K562 (cell line): ENCODE data around the gene ODAD4. TPM values are rescaled to one million over a fixed set of nuclear protein-coding genes. Genes with fewer than 3 reads are reported as not detected.

Experiments used
- LCOR ChIP-seq: sonication (generic); formaldehyde crosslinking; IDR thresholded peaks from 2 replicates; pipeline ENCODE4 v1.8.0; 2022; ENCODE audit warnings: mild to moderate bottlenecking, missing genetic modification reagents
- MYNN ChIP-seq, 2 experiments: sonication (generic); formaldehyde crosslinking in 1 of 2; IDR thresholded peaks; 2 replicates each; pipeline versions ENCODE4 v1.5.0 to v1.6.1; 2016 to 2020; ENCODE audit warnings: antibody characterized with exemption in 1 of 2, missing genetic modification reagents in 1 of 2
- NFATC3 ChIP-seq: fragments of 450-650 bp; IDR thresholded peaks from 2 replicates; pipeline ENCODE4 v1.6.1; 2017; ENCODE audit warnings: mild to moderate bottlenecking
- OTX1 ChIP-seq: fragments of 450-650 bp; formaldehyde crosslinking; IDR thresholded peaks from 2 replicates; pipeline ENCODE4 v1.4.0; 2022; ENCODE audit warnings: mild to moderate bottlenecking
- SUPT5H ChIP-seq: fragments of 450-650 bp; IDR thresholded peaks from 2 replicates; pipeline ENCODE4 v1.6.1; 2016
- ZNF274 ChIP-seq: IDR thresholded peaks from 2 replicates; pipeline ENCODE4 v1.6.1; 2011; ENCODE audit warnings: low read depth, mild to moderate bottlenecking, low read length, moderate library complexity, borderline replicate concordance
- polyA plus RNA-seq, 8 experiments: library from polyadenylated mRNA; depleted of rRNA in 4 of 8; stranded (reverse) in 5 of 8; unstranded in 3 of 8; fragments of >200 nt; fragmentation: Nextera tagmentation in 2 of 8; fragmentation: Illumina TruSeq in 1 of 8; extraction: Ambion mirVana in 2 of 8; extraction: Trizol in 1 of 8; gene quantifications; 2 replicates each; pipeline versions ENCODE4 v1.2.1 to v1.2.3, GENCODE V29; 2011 to 2014; ENCODE audit warnings: inconsistent platforms in 1 of 8, missing spikeins in 1 of 8
- total RNA-seq, 7 experiments: library from RNA; depleted of rRNA in 6 of 7; stranded (reverse); fragments of >200 nt in 6 of 7; fragmentation: Illumina TruSeq in 2 of 7; extraction: Trizol in 2 of 7; gene quantifications; 2 replicates each; pipeline versions ENCODE4 v1.2.1 to v1.2.3, GENCODE V29; 2011 to 2021; ENCODE audit warnings: low replicate concordance in 1 of 7
- TF ChIP-seq, protein P1 (sequence below), 2 experiments: fragments of 450-650 bp in 1 of 2; sonication (generic) in 1 of 2; formaldehyde crosslinking in 1 of 2; IDR thresholded peaks; 2 replicates each; pipeline versions ENCODE4 v1.7.1 to v1.9.0; 2016 to 2022; ENCODE audit warnings: inconsistent platforms in 1 of 2, mild to moderate bottlenecking in 1 of 2, missing genetic modification reagents in 1 of 2
- TF ChIP-seq, protein P2 (sequence below): sonication (generic); formaldehyde crosslinking; IDR thresholded peaks from 2 replicates; pipeline ENCODE4 v1.8.0; 2022; ENCODE audit warnings: mild to moderate bottlenecking, missing genetic modification reagents
- TF ChIP-seq, protein P3 (sequence below): sonication (generic); formaldehyde crosslinking; IDR thresholded peaks from 2 replicates; pipeline ENCODE4 v1.8.0; 2023; ENCODE audit warnings: mild to moderate bottlenecking, missing genetic modification reagents
- TF ChIP-seq, protein P4 (sequence below): fragments of 250-450 bp; sonication (Bioruptor Pico); IDR thresholded peaks from 2 replicates; pipeline ENCODE4 v1.8.0; 2021; ENCODE audit warnings: moderate library complexity, mild to moderate bottlenecking, inconsistent platforms

The ODAD4 gene
- total and polyA plus RNA-seq, 9 of the 15 experiments (the other 6 are each of a cell fraction or from before 2014, with no cell fraction given) = 0.09 to 0.98 (median 0.51) TPM

DNA sequence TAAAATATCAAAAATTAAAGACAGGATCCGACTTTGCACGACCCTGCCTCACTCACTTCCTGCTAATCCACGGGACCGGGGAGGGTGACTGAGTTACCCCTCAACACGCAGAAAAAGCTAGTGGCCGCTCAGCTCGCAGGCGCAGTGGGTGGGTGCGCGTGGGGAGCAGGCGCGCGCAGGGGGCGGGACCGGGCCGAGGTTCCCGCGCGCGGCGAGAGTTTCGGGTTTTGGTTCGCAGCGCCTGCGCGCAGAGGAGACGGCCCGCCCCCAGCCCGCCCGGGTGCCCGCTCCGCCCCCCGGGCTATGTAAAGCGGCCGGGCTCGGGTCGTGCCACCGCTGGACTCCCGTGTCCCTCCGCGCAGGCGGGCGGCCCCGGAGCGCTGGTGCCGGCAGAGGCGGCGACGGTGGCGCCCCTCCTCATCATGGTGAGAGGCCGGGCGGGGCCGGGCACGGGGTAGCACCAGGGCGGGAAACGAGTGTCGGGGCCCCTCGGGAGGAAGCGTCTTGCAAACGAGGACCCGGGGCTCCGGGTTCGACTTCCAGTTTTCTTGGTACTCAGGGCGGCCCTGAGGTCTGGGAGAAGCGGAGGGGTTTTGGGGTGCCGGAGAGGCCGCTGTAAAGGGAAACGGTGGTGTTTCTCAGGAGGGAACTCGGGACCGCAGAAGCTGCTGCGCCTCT lies 36.2 kb downstream of the ODAD4 start, which contains the start of gene CNP (continued):
- TF ChIP-seq, protein P1, sequence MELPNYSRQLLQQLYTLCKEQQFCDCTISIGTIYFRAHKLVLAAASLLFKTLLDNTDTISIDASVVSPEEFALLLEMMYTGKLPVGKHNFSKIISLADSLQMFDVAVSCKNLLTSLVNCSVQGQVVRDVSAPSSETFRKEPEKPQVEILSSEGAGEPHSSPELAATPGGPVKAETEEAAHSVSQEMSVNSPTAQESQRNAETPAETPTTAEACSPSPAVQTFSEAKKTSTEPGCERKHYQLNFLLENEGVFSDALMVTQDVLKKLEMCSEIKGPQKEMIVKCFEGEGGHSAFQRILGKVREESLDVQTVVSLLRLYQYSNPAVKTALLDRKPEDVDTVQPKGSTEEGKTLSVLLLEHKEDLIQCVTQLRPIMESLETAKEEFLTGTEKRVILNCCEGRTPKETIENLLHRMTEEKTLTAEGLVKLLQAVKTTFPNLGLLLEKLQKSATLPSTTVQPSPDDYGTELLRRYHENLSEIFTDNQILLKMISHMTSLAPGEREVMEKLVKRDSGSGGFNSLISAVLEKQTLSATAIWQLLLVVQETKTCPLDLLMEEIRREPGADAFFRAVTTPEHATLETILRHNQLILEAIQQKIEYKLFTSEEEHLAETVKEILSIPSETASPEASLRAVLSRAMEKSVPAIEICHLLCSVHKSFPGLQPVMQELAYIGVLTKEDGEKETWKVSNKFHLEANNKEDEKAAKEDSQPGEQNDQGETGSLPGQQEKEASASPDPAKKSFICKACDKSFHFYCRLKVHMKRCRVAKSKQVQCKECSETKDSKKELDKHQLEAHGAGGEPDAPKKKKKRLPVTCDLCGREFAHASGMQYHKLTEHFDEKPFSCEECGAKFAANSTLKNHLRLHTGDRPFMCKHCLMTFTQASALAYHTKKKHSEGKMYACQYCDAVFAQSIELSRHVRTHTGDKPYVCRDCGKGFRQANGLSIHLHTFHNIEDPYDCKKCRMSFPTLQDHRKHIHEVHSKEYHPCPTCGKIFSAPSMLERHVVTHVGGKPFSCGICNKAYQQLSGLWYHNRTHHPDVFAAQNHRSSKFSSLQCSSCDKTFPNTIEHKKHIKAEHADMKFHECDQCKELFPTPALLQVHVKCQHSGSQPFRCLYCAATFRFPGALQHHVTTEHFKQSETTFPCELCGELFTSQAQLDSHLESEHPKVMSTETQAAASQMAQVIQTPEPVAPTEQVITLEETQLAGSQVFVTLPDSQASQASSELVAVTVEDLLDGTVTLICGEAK (IDR thresholded peaks at IDR 0.05) = no peak
- TF ChIP-seq, protein P1 (CRISPR knock-in tag; IDR thresholded peaks at IDR 0.05) = no peak
- TF ChIP-seq LCOR (0 out of 2 replicates have a peak, but pooled peaks have one; percentile 24), ZNF274 (no peak), SUPT5H (no peak), MYNN (IDR thresholded peaks at IDR 0.05) (no peak), MYNN (CRISPR knock-in tag; IDR thresholded peaks at IDR 0.05) (no peak), NFATC3 (no peak), OTX1 (no peak)
- TF ChIP-seq, protein P2, sequence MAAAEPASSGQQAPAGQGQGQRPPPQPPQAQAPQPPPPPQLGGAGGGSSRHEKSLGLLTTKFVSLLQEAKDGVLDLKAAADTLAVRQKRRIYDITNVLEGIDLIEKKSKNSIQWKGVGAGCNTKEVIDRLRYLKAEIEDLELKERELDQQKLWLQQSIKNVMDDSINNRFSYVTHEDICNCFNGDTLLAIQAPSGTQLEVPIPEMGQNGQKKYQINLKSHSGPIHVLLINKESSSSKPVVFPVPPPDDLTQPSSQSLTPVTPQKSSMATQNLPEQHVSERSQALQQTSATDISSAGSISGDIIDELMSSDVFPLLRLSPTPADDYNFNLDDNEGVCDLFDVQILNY = no peak
- TF ChIP-seq, protein P3, sequence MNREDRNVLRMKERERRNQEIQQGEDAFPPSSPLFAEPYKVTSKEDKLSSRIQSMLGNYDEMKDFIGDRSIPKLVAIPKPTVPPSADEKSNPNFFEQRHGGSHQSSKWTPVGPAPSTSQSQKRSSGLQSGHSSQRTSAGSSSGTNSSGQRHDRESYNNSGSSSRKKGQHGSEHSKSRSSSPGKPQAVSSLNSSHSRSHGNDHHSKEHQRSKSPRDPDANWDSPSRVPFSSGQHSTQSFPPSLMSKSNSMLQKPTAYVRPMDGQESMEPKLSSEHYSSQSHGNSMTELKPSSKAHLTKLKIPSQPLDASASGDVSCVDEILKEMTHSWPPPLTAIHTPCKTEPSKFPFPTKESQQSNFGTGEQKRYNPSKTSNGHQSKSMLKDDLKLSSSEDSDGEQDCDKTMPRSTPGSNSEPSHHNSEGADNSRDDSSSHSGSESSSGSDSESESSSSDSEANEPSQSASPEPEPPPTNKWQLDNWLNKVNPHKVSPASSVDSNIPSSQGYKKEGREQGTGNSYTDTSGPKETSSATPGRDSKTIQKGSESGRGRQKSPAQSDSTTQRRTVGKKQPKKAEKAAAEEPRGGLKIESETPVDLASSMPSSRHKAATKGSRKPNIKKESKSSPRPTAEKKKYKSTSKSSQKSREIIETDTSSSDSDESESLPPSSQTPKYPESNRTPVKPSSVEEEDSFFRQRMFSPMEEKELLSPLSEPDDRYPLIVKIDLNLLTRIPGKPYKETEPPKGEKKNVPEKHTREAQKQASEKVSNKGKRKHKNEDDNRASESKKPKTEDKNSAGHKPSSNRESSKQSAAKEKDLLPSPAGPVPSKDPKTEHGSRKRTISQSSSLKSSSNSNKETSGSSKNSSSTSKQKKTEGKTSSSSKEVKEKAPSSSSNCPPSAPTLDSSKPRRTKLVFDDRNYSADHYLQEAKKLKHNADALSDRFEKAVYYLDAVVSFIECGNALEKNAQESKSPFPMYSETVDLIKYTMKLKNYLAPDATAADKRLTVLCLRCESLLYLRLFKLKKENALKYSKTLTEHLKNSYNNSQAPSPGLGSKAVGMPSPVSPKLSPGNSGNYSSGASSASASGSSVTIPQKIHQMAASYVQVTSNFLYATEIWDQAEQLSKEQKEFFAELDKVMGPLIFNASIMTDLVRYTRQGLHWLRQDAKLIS (CRISPR knock-in tag) = no peak
- TF ChIP-seq, protein P4, sequence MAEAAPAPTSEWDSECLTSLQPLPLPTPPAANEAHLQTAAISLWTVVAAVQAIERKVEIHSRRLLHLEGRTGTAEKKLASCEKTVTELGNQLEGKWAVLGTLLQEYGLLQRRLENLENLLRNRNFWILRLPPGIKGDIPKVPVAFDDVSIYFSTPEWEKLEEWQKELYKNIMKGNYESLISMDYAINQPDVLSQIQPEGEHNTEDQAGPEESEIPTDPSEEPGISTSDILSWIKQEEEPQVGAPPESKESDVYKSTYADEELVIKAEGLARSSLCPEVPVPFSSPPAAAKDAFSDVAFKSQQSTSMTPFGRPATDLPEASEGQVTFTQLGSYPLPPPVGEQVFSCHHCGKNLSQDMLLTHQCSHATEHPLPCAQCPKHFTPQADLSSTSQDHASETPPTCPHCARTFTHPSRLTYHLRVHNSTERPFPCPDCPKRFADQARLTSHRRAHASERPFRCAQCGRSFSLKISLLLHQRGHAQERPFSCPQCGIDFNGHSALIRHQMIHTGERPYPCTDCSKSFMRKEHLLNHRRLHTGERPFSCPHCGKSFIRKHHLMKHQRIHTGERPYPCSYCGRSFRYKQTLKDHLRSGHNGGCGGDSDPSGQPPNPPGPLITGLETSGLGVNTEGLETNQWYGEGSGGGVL (CRISPR knock-in tag) = no peak
